ENCODE results near the gene FNTB. TPM values are rescaled to one million over a fixed set of nuclear protein-coding genes. Genes with fewer than 3 reads are reported as not detected.

FNTB gene
- total RNA-seq, 1 donor = 12.1 TPM

DNA sequence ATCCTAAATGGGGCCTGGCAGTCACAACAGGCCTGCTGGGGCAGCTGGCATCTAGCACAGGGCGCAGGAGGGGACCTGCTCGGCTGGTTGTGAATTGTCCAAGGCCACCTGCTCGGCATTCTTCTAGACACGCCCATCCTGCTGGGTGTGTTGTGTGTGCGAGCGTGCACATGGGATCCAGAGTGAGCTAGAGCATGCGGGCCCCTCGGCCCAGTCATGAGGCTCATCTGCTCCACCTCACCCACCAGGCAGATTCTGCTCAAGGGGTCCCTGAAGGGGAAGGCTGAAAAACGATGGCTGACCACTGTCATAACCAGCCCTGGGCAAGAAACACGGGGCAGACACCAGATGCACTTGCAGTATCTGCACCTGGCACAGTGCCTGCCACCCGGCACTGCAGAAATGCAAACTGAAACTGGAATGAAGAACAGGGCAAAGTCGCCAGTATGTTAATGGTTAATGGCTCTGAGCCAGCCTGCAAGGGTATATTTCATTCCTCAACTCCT, 83.8 kb downstream of the FNTB start:
- TF ChIP-seq, protein P1, sequence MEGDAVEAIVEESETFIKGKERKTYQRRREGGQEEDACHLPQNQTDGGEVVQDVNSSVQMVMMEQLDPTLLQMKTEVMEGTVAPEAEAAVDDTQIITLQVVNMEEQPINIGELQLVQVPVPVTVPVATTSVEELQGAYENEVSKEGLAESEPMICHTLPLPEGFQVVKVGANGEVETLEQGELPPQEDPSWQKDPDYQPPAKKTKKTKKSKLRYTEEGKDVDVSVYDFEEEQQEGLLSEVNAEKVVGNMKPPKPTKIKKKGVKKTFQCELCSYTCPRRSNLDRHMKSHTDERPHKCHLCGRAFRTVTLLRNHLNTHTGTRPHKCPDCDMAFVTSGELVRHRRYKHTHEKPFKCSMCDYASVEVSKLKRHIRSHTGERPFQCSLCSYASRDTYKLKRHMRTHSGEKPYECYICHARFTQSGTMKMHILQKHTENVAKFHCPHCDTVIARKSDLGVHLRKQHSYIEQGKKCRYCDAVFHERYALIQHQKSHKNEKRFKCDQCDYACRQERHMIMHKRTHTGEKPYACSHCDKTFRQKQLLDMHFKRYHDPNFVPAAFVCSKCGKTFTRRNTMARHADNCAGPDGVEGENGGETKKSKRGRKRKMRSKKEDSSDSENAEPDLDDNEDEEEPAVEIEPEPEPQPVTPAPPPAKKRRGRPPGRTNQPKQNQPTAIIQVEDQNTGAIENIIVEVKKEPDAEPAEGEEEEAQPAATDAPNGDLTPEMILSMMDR (IDR thresholded peaks at IDR 0.05; ENCODE audit: insufficient read depth, low read depth, low read length) = no peak
- DNase-seq (ENCODE audit: low read depth) = no peak
- no peak overlapping the region for H3K4me3 ChIP-seq (ENCODE audit: low read depth, low read length)

DNA sequence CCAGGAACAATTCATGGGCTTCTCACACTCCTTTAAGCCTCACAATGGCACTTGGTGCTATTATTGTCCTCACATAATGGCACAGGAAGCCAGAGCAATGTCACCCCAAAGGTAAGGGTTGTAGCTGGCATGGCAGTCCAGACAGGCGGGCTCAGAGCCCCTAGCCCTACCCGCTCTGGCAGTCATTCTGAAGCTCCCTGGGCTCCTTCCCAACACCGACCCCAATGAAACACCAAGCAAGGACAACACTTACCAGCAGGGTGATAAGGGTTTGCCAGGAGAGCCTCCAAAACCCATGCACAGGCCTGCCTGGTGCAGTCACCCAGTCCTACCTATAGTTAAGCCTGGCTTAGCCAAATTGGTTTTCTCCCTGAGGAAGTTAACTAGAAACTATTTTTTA, 84.8 kb downstream of the FNTB start:
- H3K4me3 ChIP-seq (ENCODE audit: low read depth, low read length) = no peak overlapping the region
- TF ChIP-seq, protein P1 (IDR thresholded peaks at IDR 0.05; ENCODE audit: insufficient read depth, low read depth, low read length) = no peak
- no peak for DNase-seq (ENCODE audit: low read depth)

DNA sequence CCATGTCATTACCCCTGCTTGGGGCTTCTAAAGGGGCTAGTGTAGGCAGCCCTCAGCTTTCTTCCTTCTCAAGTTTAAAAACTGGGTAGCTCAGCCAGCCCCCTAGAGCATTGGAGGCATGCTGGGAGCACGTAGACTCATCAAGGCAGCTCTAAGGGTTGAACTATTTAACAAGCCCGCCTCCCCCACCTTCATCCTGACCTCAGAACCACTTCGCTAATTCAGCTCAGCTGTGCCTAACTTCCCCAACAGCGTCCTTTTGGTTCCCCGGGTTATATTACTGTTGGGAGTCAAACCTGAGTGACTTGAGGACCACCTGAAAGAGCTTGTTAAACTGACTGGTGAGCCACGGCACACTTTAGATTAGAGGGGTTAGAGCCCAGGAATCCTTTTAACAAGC, 85.6 kb downstream of the FNTB start:
- TF ChIP-seq, protein P1 (IDR thresholded peaks at IDR 0.05; ENCODE audit: insufficient read depth, low read depth, low read length) = no peak
- DNase-seq (ENCODE audit: low read depth) = no peak
- no peak overlapping the region for H3K4me3 ChIP-seq (ENCODE audit: low read depth, low read length)

DNA sequence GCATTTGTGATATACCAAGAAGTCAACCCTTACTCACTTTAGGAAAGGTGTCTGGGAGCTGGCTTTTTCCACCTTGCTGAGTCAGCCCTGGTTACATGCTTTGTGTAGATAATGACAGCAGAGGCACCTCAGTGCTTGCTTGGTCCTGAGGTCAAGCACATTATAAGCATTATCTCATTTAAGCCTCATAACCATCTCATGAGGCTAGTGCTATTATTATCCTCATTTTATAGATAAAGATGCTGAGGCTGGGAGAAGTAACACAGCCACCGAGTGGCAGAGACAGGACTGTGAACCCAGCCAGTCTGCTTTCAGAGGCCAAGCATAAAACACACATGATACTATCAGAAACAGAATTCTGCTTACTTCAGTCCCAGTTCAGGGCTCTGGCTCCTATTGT, 86.2 kb downstream of the FNTB start:
- DNase-seq (ENCODE audit: low read depth) = no peak
- H3K4me3 ChIP-seq (ENCODE audit: low read depth, low read length) = no peak overlapping the region
- TF ChIP-seq, protein P1 (IDR thresholded peaks at IDR 0.05; ENCODE audit: insufficient read depth, low read depth, low read length) = no peak

DNA sequence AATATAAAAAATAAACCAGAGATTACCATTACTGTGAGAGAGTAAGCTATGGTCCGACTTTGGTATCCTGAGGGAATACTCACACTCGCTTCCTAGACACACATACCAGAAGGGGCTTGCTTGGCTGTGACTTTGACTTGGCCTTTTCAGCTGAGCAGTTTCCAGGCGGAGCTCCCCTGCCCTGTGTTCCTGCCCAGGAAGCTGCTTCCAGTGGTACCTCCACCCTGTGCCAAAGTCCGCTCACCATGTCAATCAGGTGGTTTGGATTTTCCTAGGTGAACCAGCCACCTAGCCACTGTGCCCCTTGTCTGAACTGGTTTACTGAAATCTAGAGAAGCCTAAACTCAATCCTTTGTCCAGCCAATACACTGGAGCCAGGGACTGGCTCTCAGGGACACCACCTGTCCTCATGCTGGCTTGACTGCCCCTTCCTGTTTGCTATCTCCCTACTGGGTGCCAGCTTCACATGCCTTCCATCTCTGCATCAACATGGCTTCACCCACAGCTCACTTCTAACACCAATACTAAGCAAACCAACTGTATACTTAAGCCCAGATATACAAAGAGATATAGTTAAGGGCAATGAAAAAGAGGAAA, 87.0 kb downstream of the FNTB start:
- DNase-seq (ENCODE audit: low read depth) = no peak
- no peak overlapping the region for H3K4me3 ChIP-seq (ENCODE audit: low read depth, low read length)
- TF ChIP-seq, protein P1 (IDR thresholded peaks at IDR 0.05; ENCODE audit: insufficient read depth, low read depth, low read length) = no peak

DNA sequence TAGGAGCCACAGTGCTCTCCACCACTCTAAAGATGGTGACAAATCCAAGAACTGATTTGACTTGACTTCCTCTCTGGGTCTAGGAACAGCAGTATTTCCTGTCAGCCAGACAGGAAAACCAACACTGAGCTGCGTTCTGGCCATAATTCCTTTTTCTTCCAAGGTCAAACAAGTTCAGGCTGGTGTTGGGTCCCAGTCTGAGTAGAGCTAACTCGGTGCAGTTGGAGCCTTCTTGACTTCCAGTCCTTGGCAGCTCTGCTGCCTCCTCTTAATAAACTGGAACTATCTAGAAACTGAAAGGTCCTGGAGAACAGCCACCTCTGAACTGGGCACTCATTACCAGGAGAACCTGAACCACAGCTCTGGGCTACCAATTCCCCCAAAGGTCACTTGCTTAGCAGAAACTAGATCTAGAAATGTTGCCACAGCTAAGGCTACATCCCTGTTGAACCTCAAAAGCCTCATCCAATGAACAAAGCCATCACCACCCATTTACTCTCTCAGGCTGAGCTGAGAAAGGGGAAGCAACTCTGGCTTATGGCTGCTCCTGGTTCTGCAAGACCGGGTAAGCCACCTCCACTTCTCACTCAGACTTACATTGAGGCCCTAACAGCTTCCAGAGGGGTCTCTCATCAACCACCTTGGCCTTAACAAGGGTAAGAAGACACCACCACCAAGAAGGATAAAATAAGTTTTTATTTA, 87.9 kb downstream of the FNTB start:
- no peak for DNase-seq (ENCODE audit: low read depth)
- TF ChIP-seq, protein P1 (IDR thresholded peaks at IDR 0.05; ENCODE audit: insufficient read depth, low read depth, low read length) = no peak
- no peak overlapping the region for H3K4me3 ChIP-seq (ENCODE audit: low read depth, low read length)

Data from fibroblast of villous mesenchyme (primary cell).